Subcutaneous adipose tissue (tissue), 4 donors: ENCODE data around the gene TCP11L2. TPM values are rescaled to one million over a fixed set of nuclear protein-coding genes. Genes with fewer than 3 reads are reported as not detected.

Experiments used
- CTCF ChIP-seq: fragments of 450-650 bp; IDR thresholded peaks from one replicate; pipeline ENCODE4 v1.5.1; 2016; ENCODE audit warnings: low read depth, mild to moderate bottlenecking, control low read depth, antibody characterized with exemption, moderate library complexity
- total RNA-seq, 4 donors: library from RNA; depleted of rRNA; stranded (reverse); fragments of >200 nt; gene quantifications; one replicate each; pipeline ENCODE4 v1.1.0, GENCODE V29; 2016

Gene TCP11L2
- total RNA-seq, 4 donors from 2014 or later = 25.2 to 48.8 (median 38.8) TPM

- no peak for TF ChIP-seq CTCF
Measured at GRCh38 chr12:106284358-106285105, 18.0 kb upstream of the TCP11L2 start.

- TF ChIP-seq CTCF = no peak
Measured at GRCh38 chr12:106285982-106286381, 16.6 kb upstream of the TCP11L2 start.

GRCh38 chr12:106287364-106287763, 15.2 kb upstream of the TCP11L2 start:
- TF ChIP-seq CTCF = no peak

- TF ChIP-seq CTCF = no peak
Measured at GRCh38 chr12:106288101-106288493, 14.4 kb upstream of the TCP11L2 start.

- no peak for TF ChIP-seq CTCF
Measured at GRCh38 chr12:106288494-106289195, 13.9 kb upstream of the TCP11L2 start.

- TF ChIP-seq CTCF = no peak
Measured at GRCh38 chr12:106289196-106289681, 13.3 kb upstream of the TCP11L2 start.

GRCh38 chr12:106290666-106291065, 11.9 kb upstream of the TCP11L2 start:
- no peak for TF ChIP-seq CTCF
